AG04450 (cell line): ENCODE measurements around the gene LHFPL6. TPM values are rescaled to one million over a fixed set of nuclear protein-coding genes. Genes with fewer than 3 reads are reported as not detected.

Source experiments
- CTCF ChIA-PET: fragments of 300-600, 350-600 bp; formaldehyde crosslinking; extraction: SDS; loops from one replicate; lab custom pipeline; 2022; ENCODE audit warnings: antibody characterized with exemption, inconsistent platforms; lab: Charles Lee
- POLR2A ChIA-PET: fragments of 350-600 bp; formaldehyde crosslinking; extraction: SDS; loops from one replicate; lab custom pipeline; 2021; ENCODE audit warnings: antibody characterized with exemption, inconsistent platforms; lab: Yijun Ruan, JAX
- DNase-seq: peaks from one replicate; pipeline ENCODE4 v3.0.0-alpha.2; 2011; ENCODE audit warnings: low read depth, low spot score
- H3K27ac ChIP-seq: one replicate; pipeline ENCODE4 v1.5.1; 2012; ENCODE audit warnings: low read depth, low read length, control low read depth
- H3K27me3 ChIP-seq: one replicate; pipeline ENCODE4 v1.6.0; 2012; ENCODE audit warnings: low read length; ENCODE audit not compliant: control insufficient read depth, insufficient read depth
- H3K4me3 ChIP-seq: 2 replicates; pipeline ENCODE4 v1.5.1; 2011; ENCODE audit warnings: mild to moderate bottlenecking, low read depth, low read length, control low read depth
- H3K9me3 ChIP-seq: 2 replicates; pipeline ENCODE4 v1.5.1; 2012; ENCODE audit warnings: low read length; ENCODE audit not compliant: control insufficient read depth, insufficient read depth
- polyA plus RNA-seq: library from polyadenylated mRNA; depleted of rRNA; stranded (reverse); fragments of >200 nt; gene quantifications from 2 replicates; pipeline ENCODE4 v1.2.3, GENCODE V29; 2011
- TF ChIP-seq, protein P1 (sequence below): IDR thresholded peaks from 2 replicates; pipeline ENCODE4 v1.5.1; 2011; ENCODE audit warnings: low read depth, low read length, control low read depth, inconsistent platforms

Gene LHFPL6
- polyA plus RNA-seq, 1 experiment = 40.3 TPM

DNA sequence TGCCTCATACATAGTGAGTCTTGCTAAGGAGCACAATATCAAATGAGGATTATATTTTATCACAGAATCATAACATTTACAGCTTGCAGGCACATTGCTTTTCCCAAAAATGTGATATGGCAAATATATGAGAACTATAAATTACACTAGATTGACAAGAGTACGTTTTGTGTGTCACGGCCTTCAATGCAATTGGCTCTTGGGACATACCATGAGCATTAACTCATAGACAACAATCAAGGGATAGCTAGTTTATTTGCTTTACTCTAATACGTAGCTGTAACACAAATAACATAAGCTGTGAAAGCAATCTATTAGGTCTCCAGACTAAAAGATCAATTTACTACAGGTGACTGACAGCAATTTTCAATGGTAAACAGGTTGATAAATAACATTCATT, 17.8 kb downstream of the LHFPL6 start:
- no peak overlapping the region for H3K4me3 ChIP-seq
- no peak overlapping the region for H3K27ac ChIP-seq
- ChIA-PET POLR2A (no interaction called here), CTCF (interaction anchor here (1.0 to 1.5 kb wide), 3 partner anchors 13 to 31 kb away, joined by 3 to 5 read pairs (median 4); no protein-coding TSS in a partner anchor)
- TF ChIP-seq, protein P1, sequence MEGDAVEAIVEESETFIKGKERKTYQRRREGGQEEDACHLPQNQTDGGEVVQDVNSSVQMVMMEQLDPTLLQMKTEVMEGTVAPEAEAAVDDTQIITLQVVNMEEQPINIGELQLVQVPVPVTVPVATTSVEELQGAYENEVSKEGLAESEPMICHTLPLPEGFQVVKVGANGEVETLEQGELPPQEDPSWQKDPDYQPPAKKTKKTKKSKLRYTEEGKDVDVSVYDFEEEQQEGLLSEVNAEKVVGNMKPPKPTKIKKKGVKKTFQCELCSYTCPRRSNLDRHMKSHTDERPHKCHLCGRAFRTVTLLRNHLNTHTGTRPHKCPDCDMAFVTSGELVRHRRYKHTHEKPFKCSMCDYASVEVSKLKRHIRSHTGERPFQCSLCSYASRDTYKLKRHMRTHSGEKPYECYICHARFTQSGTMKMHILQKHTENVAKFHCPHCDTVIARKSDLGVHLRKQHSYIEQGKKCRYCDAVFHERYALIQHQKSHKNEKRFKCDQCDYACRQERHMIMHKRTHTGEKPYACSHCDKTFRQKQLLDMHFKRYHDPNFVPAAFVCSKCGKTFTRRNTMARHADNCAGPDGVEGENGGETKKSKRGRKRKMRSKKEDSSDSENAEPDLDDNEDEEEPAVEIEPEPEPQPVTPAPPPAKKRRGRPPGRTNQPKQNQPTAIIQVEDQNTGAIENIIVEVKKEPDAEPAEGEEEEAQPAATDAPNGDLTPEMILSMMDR = no peak
- H3K9me3 ChIP-seq = no peaks in the 10 kb centered on the region
- no peak for DNase-seq
- H3K27me3 ChIP-seq = no peaks in the 10 kb centered on the region

DNA sequence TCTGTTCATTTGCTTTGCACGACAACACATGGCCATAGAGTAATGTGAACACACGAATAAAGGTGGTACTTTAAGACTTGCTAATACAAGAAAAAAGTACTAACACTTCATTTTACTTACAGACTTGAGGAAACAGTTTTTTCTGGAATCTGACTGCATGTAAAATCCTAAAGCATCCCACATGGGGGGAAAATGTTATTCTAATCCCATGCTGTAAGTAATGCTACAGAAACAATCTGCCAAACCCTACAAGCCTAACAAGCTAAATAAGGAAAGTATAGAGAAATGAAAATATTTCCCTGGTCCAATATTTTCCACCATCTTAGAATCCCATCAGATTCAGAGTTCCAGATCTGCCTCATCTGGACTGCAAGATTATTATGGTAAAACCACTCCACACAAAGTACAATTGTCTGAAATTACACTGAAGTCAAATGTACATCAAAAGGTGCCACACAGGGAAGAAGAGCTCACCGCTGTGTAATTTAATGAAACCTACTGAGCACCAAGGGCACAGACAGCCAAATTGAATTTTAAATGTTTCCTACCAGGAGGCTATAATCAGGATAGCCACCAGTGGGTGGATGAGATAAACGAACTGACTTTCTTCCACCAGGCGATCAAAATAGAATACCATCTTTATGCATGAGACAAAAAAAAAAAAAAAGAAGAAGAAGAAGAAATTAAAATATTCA, 22.0 kb downstream of the LHFPL6 start:
- CTCF ChIA-PET = interaction anchor here (1.4 to 1.8 kb wide), 2 partner anchors 31 to 54 kb away, joined by 3 to 8 read pairs; no protein-coding TSS in a partner anchor
- Histone ChIP-seq H3K4me3 (no peak overlapping the region), H3K9me3 (no peaks in the 10 kb centered on the region), H3K27me3 (no peaks in the 10 kb centered on the region), H3K27ac (no peak overlapping the region)
- POLR2A ChIA-PET = interaction anchor here (0.6 kb wide), 1 partner anchor 22 kb away, joined by 3 read pairs; the partner anchor contains the start of gene LHFPL6
- TF ChIP-seq, protein P1 = no peak
- DNase-seq = no peak

DNA sequence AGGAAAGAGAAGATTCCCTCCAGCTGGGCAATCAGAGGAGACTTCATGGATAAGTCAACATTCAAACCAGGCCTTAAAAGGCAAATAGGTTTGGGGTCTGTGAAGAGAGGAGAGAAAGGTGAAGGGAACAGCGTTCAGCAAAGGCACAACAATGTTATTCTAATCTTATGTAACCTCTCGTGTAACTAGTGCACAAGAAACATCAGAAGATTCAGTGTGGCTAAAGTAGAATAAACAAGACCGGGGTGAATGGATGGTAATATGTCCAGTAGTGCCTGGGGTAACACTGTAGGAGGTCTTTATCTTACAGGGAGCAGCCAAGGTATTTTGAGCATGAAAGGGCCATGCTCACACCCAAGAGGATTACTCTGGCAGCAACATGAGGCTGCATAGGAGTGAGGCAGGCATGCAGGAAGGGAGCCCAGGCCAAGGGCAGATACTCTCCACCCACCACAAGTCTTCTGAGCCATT, 24.1 kb downstream of the LHFPL6 start:
- H3K27ac ChIP-seq = no peak overlapping the region
- H3K27me3 ChIP-seq = no peaks in the 10 kb centered on the region
- ChIA-PET POLR2A (no interaction called here), CTCF (no interaction called here)
- TF ChIP-seq, protein P1 = no peak
- DNase-seq = no peak
- no peak overlapping the region for H3K4me3 ChIP-seq
- H3K9me3 ChIP-seq = no peaks in the 10 kb centered on the region

DNA sequence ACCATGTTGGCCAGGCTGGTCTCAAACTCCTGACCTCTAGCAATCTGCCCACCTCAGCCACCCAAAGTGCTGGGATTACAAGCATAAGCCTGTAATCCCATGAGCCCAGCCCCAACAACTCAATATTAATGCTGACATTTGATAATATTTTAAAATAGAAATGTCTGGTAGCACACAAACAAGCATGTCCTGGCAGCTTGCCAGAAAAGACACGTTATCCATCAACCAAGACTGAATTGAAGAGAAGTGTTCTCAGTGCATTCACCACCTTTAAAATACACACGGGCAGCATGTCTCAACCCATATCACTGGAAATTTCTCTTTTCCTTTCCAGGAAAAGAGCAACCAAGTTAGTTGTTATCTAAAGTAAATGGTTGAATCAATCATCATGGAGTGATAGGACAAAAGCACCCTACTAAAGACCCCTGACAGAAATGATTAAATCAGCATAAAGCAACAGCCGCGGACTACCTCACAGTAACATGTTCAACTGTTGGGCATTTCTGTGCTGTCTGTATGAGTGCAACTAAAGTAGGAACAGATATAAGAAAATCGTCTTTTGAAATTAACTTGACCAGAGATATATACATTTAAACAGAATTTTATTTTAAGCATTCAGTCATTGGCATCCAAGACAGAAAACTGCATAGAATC, 25.0 kb downstream of the LHFPL6 start:
- Histone ChIP-seq H3K4me3 (no peak overlapping the region), H3K27me3 (no peaks in the 10 kb centered on the region), H3K9me3 (no peaks in the 10 kb centered on the region), H3K27ac (no peak overlapping the region)
- POLR2A ChIA-PET = no interaction called here
- TF ChIP-seq, protein P1 = no peak
- DNase-seq = no peak
- CTCF ChIA-PET = no interaction called here

DNA sequence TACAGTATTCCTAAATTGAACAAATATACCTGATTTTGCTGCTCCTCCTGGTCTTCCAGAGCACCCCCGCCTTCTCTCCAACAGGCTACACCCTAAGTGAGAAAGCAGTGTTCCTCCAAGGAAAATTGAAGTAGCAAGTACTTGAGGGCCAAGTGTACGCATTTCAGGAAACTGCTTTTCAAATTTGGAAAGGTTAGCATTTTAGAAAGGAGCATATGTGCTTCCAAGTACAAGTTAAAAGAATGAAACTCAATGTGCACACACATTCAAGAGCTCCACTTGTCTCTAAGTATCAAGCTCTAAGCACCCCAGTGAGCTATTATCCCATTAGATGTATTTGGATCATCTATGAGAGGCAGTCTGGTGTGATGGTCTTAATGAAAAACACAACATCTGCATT, 25.8 kb downstream of the LHFPL6 start:
- ChIA-PET CTCF (no interaction called here), POLR2A (no interaction called here)
- TF ChIP-seq, protein P1 = no peak

More for the DNA sequence above, 25.8 kb downstream of the LHFPL6 start:
- Histone ChIP-seq H3K27ac (no peak overlapping the region), H3K4me3 (no peak overlapping the region), H3K27me3 (no peaks in the 10 kb centered on the region), H3K9me3 (no peaks in the 10 kb centered on the region)
- DNase-seq = no peak
